LNCaP clone FGC (cell line): Measurements from ENCODE around the gene MOCS2.

Experiments used
- DNase-seq: peaks from one replicate; pipeline ENCODE4 v3.0.0-alpha.2; 2011; ENCODE audit warnings: low read depth
- H3K4me3 ChIP-seq: 2 replicates; pipeline ENCODE4 v1.5.1; 2011; ENCODE audit warnings: mild to moderate bottlenecking, low read depth, low read length, control low read depth
- CTCF ChIP-seq: IDR thresholded peaks from 2 replicates; pipeline ENCODE4 v1.5.1; 2012; ENCODE audit warnings: mild to moderate bottlenecking; ENCODE audit not compliant: control insufficient read depth, insufficient read depth; ENCODE audit errors: extremely low read depth

Gene MOCS2

GRCh38 chr5:53126521-53126920 lies 17.0 kb upstream of the MOCS2 start:
- no peak for TF ChIP-seq CTCF
- no peak for DNase-seq
- H3K4me3 ChIP-seq, result no peak overlapping the region

DNA sequence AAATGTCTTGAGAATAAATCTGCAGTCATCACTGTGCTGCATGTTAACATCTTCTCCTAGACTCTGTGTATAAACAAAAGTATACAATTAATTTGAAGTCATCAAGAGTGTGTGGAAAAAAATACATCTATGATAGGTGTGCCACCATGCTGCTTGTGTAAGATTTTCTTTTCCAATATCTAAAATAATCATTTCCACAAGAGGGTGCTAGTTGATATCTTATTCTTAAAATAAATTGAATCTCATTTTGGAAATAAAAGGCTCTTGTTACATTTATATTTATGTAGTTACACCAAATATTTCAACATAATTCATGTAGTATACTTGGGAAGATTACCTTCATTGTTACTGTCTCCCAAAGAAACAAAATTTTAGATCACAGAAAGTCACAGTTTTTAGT lies 14.1 kb upstream of the MOCS2 start:
- TF ChIP-seq CTCF, result peak; percentile 28
- H3K4me3 ChIP-seq, result no peak overlapping the region
- DNase-seq, result no peak

- DNase-seq, result no peak
- no peak for TF ChIP-seq CTCF
- no peak overlapping the region for H3K4me3 ChIP-seq
These were observed 10.6 kb upstream of the MOCS2 start for GRCh38 chr5:53120165-53120564.

DNA sequence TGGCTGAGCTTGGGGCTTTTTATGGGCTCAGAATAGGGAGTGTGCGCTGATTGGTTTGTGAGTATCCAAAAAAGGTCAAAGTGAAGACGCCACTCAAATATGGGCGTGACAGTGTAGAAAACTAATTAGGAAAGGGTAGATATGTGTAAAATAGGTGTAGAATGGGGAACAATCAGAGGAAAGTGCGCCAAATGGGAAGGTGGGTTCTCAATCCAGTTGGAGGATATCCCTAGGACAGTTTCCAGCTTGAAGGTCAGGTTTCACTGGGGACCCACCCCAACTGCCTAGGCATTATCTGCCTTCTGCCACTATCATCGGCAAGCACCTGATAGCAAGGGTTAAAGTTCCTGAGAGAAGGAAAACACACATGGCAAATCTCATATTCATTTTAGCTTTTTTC lies 9.3 kb upstream of the MOCS2 start:
- H3K4me3 ChIP-seq, result no peak overlapping the region
- no peak for DNase-seq
- no peak for TF ChIP-seq CTCF

GRCh38 chr5:53116597-53116996 lies 7.0 kb upstream of the MOCS2 start:
- DNase-seq, result no peak
- no peak overlapping the region for H3K4me3 ChIP-seq
- TF ChIP-seq CTCF, result no peak

- peak; percentile 28; the same call in 1 of the 2 replicates for TF ChIP-seq CTCF
- DNase-seq, result peak; percentile 10
- no peak overlapping the region for H3K4me3 ChIP-seq
These were observed 5.4 kb upstream of the MOCS2 start for GRCh38 chr5:53114988-53115387.

GRCh38 chr5:53113947-53114346 lies 4.4 kb upstream of the MOCS2 start:
- no peak overlapping the region for H3K4me3 ChIP-seq
- no peak for DNase-seq
- no peak for TF ChIP-seq CTCF
